OCI-LY1 (cell line): ENCODE results near the gene ARL3.

Source experiments
- EZH2 ChIP-seq: fragments of 200-600 bp; sonication (generic), shearing (Covaris generic); IDR thresholded peaks from 2 replicates; pipeline ENCODE4 v1.8.0; 2017; ENCODE audit warnings: borderline replicate concordance, mixed run types, mild to moderate bottlenecking, antibody characterized with exemption, low read length, moderate library complexity, mixed read lengths
- TF ChIP-seq, protein P1 (sequence below): fragments of 200-600 bp; sonication (generic), shearing (Covaris generic); IDR thresholded peaks from 2 replicates; pipeline ENCODE4 v1.5.1; 2017; ENCODE audit warnings: mild to moderate bottlenecking, antibody characterized with exemption, low read length, moderate library complexity, mixed read lengths

DNA sequence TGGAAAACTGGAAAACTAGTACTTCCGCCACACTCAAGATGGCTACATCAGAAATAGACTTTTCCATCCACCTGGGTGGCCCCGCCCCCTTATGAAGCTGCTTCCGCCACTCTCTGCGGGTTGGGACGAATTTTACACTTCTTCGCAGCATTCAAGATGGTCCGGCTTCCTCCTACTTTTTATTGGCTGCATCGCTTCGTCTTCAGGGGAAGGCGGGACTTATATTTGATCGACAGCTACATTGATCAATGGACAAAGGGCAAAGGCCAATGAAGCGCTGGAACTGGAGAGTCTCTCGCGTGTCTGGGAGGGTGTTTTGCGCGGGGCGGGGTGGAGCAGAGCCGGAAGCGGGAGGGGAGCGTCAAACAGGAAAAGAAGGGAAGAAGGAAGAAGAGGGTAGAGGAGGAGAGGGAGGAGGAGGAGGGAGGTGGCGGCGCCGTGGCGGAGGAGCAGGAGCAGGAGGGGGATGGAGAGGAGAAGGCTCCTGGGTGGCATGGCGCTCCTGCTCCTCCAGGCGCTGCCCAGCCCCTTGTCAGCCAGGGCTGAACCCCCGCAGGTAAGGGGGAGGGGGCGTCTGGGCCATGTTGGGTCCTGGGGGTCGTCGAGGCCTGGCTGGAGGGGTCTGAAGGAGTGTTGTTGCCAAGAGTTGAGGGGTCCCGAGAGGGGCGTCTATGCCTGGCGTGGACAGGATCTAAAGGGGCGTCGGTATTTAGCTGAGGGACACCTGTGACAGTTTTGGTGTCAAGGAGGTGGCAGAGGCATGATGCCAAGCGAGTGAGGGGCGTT lies 29.6 kb upstream of the ARL3 start, which contains the start of gene WBP1L:
- TF ChIP-seq EZH2 = no peak
- TF ChIP-seq, protein P1, sequence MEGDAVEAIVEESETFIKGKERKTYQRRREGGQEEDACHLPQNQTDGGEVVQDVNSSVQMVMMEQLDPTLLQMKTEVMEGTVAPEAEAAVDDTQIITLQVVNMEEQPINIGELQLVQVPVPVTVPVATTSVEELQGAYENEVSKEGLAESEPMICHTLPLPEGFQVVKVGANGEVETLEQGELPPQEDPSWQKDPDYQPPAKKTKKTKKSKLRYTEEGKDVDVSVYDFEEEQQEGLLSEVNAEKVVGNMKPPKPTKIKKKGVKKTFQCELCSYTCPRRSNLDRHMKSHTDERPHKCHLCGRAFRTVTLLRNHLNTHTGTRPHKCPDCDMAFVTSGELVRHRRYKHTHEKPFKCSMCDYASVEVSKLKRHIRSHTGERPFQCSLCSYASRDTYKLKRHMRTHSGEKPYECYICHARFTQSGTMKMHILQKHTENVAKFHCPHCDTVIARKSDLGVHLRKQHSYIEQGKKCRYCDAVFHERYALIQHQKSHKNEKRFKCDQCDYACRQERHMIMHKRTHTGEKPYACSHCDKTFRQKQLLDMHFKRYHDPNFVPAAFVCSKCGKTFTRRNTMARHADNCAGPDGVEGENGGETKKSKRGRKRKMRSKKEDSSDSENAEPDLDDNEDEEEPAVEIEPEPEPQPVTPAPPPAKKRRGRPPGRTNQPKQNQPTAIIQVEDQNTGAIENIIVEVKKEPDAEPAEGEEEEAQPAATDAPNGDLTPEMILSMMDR = no peak
